CD14-positive monocyte (primary cell): ENCODE measurements around the gene KDM7A. TPM values are rescaled to one million over a fixed set of nuclear protein-coding genes. Genes with fewer than 3 reads are reported as not detected.

Source experiments
- DNase-seq, 3 donors: peaks; one replicate each; pipeline ENCODE4 v3.0.0-alpha.2; 2011 to 2022
- H2AFZ ChIP-seq: 2 replicates; pipeline ENCODE4 v1.6.0; 2012; ENCODE audit warnings: mild to moderate bottlenecking, low read depth, low read length, inconsistent platforms; ENCODE audit not compliant: insufficient read depth, poor library complexity, severe bottlenecking
- H3K27ac ChIP-seq, 2 donors: 1 replicate in 1 of 2; 2 replicates in 1 of 2; pipeline ENCODE4 v1.5.1; 2012 to 2013; ENCODE audit warnings: low read length in 2 of 2, control low read depth in 1 of 2, inconsistent platforms in 1 of 2, low read depth in 1 of 2, mild to moderate bottlenecking in 1 of 2
- H3K27me3 ChIP-seq, 2 donors: one replicate each; pipeline versions ENCODE4 v1.6.0 to v1.6.1; 2011 to 2013; ENCODE audit warnings: low read length in 2 of 2; ENCODE audit not compliant: control insufficient read depth in 2 of 2, insufficient read depth in 2 of 2
- H3K36me3 ChIP-seq, 2 donors: replicated peaks in 1 of 2; 1 replicate in 1 of 2; 2 replicates in 1 of 2; pipeline versions ENCODE4 v1.5.1 to v1.6.1; 2012 to 2013; ENCODE audit warnings: low read length in 2 of 2, control low read depth in 1 of 2, inconsistent platforms in 1 of 2, mild to moderate bottlenecking in 1 of 2; ENCODE audit not compliant: insufficient read depth in 2 of 2, control insufficient read depth in 1 of 2
- H3K4me1 ChIP-seq, 2 donors: 1 replicate in 1 of 2; 2 replicates in 1 of 2; pipeline versions ENCODE4 v1.5.1 to v1.6.1; 2012 to 2013; ENCODE audit warnings: low read length in 2 of 2, control low read depth in 1 of 2, inconsistent platforms in 1 of 2, mild to moderate bottlenecking in 1 of 2, moderate library complexity in 1 of 2; ENCODE audit not compliant: insufficient read depth in 2 of 2, control insufficient read depth in 1 of 2
- H3K4me2 ChIP-seq: replicated peaks from 2 replicates; pipeline ENCODE3; 2012; ENCODE audit warnings: low read length, moderate library complexity, mild to moderate bottlenecking; ENCODE audit not compliant: poor library complexity, severe bottlenecking; ENCODE audit errors: extremely low read depth
- H3K4me3 ChIP-seq, 3 experiments: fragments of 200-600 bp in 1 of 3; sonication (generic) in 1 of 3; replicated peaks in 1 of 3; 1 replicate in 2 of 3; 2 replicates in 1 of 3; pipeline ENCODE4 v1.5.1; 2011 to 2013; ENCODE audit warnings: low read length in 3 of 3, mild to moderate bottlenecking in 3 of 3, control low read depth in 2 of 3, low read depth in 2 of 3, inconsistent platforms in 1 of 3, moderate library complexity in 1 of 3
- H3K79me2 ChIP-seq: 2 replicates; pipeline ENCODE4 v1.6.0; 2012; ENCODE audit warnings: mild to moderate bottlenecking, control low read depth, inconsistent platforms, low read length, moderate library complexity; ENCODE audit not compliant: insufficient read depth
- H3K9ac ChIP-seq: 2 replicates; pipeline ENCODE4 v1.6.0; 2017; ENCODE audit warnings: low read length, mild to moderate bottlenecking; ENCODE audit not compliant: insufficient read depth, poor library complexity, severe bottlenecking
- H3K9me3 ChIP-seq, 2 donors: replicated peaks in 1 of 2; 1 replicate in 1 of 2; 2 replicates in 1 of 2; pipeline versions ENCODE4 v1.5.1 to v1.6.1; 2012 to 2013; ENCODE audit warnings: low read length in 2 of 2, control low read depth in 1 of 2; ENCODE audit not compliant: control insufficient read depth in 1 of 2, insufficient read depth in 1 of 2
- H4K20me1 ChIP-seq: 2 replicates; pipeline ENCODE4 v1.6.0; 2012; ENCODE audit warnings: mild to moderate bottlenecking, low read length, control low read depth, moderate library complexity; ENCODE audit not compliant: insufficient read depth
- H3K27ac Mint-ChIP-seq, 7 donors: one replicate each; pipeline ENCODE4 v1.8.0; 2020; ENCODE audit warnings: mild to moderate bottlenecking in 7 of 7, mixed read lengths in 7 of 7, moderate library complexity in 6 of 7, inconsistent platforms in 2 of 7
- H3K27me3 Mint-ChIP-seq, 3 donors: one replicate each; pipeline ENCODE4 v1.8.0; 2021 to 2022; ENCODE audit warnings: low read depth in 3 of 3, mild to moderate bottlenecking in 3 of 3, mixed read lengths in 3 of 3, moderate library complexity in 3 of 3, inconsistent platforms in 1 of 3
- H3K36me3 Mint-ChIP-seq, 2 donors: one replicate each; pipeline ENCODE4 v1.8.0; 2020; ENCODE audit warnings: mixed read lengths in 2 of 2, inconsistent platforms in 1 of 2, mild to moderate bottlenecking in 1 of 2
- H3K4me1 Mint-ChIP-seq: one replicate; pipeline ENCODE4 v1.8.0; 2020; ENCODE audit warnings: mild to moderate bottlenecking, mixed read lengths
- H3K4me3 Mint-ChIP-seq, 2 donors: one replicate each; pipeline ENCODE4 v1.8.0; 2020; ENCODE audit warnings: mild to moderate bottlenecking in 2 of 2, mixed read lengths in 2 of 2, moderate library complexity in 1 of 2
- H3K9me3 Mint-ChIP-seq, 7 donors: one replicate each; pipeline ENCODE4 v1.8.0; 2020 to 2022; ENCODE audit warnings: mixed read lengths in 7 of 7, mild to moderate bottlenecking in 6 of 7, moderate library complexity in 6 of 7, inconsistent platforms in 2 of 7
- CTCF ChIP-seq: fragments of 200-600 bp; IDR thresholded peaks from one replicate; pipeline ENCODE4 v1.8.0; 2022; ENCODE audit warnings: antibody characterized with exemption, mild to moderate bottlenecking
- WGBS: methylation state at CpG from one replicate; pipeline ENCODE4 v1.1.5; 2013; ENCODE audit warnings: missing lambda C conversion rate; ENCODE audit not compliant: insufficient coverage; 5-methylcytosine and 5-hydroxymethylcytosine counted together
- intact Hi-C, 2 donors: fragments of 100-400 bp; cut with micrococcal nuclease; formaldehyde crosslinking; loops; one replicate each; pipeline versions ENCODE4 v1.15.0 to v1.15.1; 2023
- polyA plus RNA-seq, 3 donors: library from polyadenylated mRNA; depleted of rRNA in 1 of 3; unstranded in 2 of 3; stranded (reverse) in 1 of 3; fragments of 300-500 nt in 2 of 3; fragments of >200 nt in 1 of 3; fragmentation: Illumina TruSeq in 2 of 3; gene quantifications; 1 replicate in 2 of 3; 2 replicates in 1 of 3; pipeline ENCODE4 v1.2.3, GENCODE V29; 2012 to 2021

KDM7A gene
- polyA plus RNA-seq, 3 donors = 4.9 to 37.9 (median 7.9) TPM

- Mint-ChIP-seq H3K4me3 (no peak overlapping the region), H3K27me3 (peaks cover 1 to 7% (median 3%) of the 10 kb centered on the region in 3 donors), H3K4me1 (peaks cover 59% of the 10 kb centered on the region), H3K27ac (no peak overlapping the region), H3K9me3 (peaks cover 0 to 6% (median 0%) of the 10 kb centered on the region in 7 donors), H3K36me3 (peaks cover 70 to 74% of the 10 kb centered on the region in 2 donors)
- intact Hi-C loops = no loop called here
- no peak overlapping the region for H3K4me2 ChIP-seq
- no peak overlapping the region for H2AFZ ChIP-seq
- H3K36me3 ChIP-seq = peaks cover 38 to 59% of the 10 kb centered on the region in 2 donors
- H4K20me1 ChIP-seq = peaks cover 90% of the 10 kb centered on the region
- H3K4me1 ChIP-seq = peaks cover 25 to 47% of the 10 kb centered on the region in 2 donors
- no peak overlapping the region for H3K9ac ChIP-seq
- no peak for DNase-seq
- WGBS = 100% methylated on average over 2 of the region's 3 CpGs
- H3K27ac ChIP-seq = no peak overlapping the region
- H3K4me3 ChIP-seq = no peak overlapping the region
- peaks cover 46% of the 10 kb centered on the region for H3K79me2 ChIP-seq
- H3K27me3 ChIP-seq = no peaks in the 10 kb centered on the region
- no peak for TF ChIP-seq CTCF
- no peaks in the 10 kb centered on the region for H3K9me3 ChIP-seq
Observed at GRCh38 chr7:140057143-140057535, 119.6 kb downstream of the KDM7A start.

DNA sequence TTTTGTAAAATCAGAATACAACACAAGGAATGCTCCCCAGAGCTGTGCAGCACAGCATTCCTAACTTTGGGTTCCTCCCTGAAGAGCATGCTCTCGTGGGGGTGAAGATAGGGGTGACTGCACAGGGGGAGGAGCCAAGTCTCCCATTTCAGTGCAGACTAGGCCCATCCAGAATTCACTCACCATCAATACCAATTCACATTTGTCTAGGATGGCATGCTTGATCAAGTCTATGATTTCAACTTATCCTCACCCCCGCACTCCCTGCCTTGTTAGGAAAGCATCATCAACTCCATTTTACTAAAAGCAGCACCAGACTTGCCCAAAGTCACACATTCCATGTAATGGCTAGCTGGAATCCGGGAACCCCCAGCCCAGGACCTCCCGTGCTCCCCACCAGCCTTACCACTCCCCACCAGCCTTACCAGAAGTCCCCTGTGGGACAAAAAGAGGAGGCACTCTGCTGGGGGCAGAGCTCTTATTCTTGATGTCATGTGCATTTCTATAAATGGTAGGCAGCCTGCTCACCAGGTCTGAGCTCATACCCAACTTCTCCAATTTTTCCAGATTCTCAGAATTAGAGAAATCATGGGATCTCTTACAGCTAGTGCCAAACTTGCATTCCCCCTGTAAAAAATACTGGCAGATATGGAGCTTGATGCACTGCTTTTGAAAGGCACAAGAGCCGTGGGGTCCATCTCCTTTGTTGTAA lies 120.2 kb downstream of the KDM7A start:
- H3K9ac ChIP-seq = no peak overlapping the region
- H4K20me1 ChIP-seq = peaks cover 89% of the 10 kb centered on the region
- Mint-ChIP-seq H3K4me1 (peaks cover 60% of the 10 kb centered on the region), H3K9me3 (peaks cover 0 to 6% (median 0%) of the 10 kb centered on the region in 7 donors), H3K27ac (peak overlapping the region in 1 of 7 donors; percentile 8), H3K27me3 (peaks cover 1 to 5% (median 3%) of the 10 kb centered on the region in 3 donors), H3K4me3 (no peak overlapping the region), H3K36me3 (peaks cover 71 to 75% of the 10 kb centered on the region in 2 donors)
- no peak overlapping the region for H3K4me2 ChIP-seq
- peaks cover 21 to 41% of the 10 kb centered on the region in 2 donors for H3K4me1 ChIP-seq
- DNase-seq = no peak
- no peak overlapping the region for H2AFZ ChIP-seq
- no peak overlapping the region for H3K27ac ChIP-seq
- intact Hi-C loops = no loop called here
- H3K36me3 ChIP-seq = peaks cover 38 to 59% of the 10 kb centered on the region in 2 donors
- peaks cover 41% of the 10 kb centered on the region for H3K79me2 ChIP-seq
- H3K27me3 ChIP-seq = no peaks in the 10 kb centered on the region
- H3K9me3 ChIP-seq = no peaks in the 10 kb centered on the region
- 100% methylated on average over 1 of the region's 5 CpGs for WGBS
- H3K4me3 ChIP-seq = no peak overlapping the region
- no peak for TF ChIP-seq CTCF
